Cortex of kidney (tissue), 1 donor: ENCODE results near the gene KIF2A.
"Not testable (repeated sequence)": the region's sequence is repeated elsewhere in the genome, so short reads cannot be mapped to it uniquely, and the experiment has no call there.

Source experiments
- DNase-seq: peaks from one replicate; lab custom pipeline; 2025; lab: John Stamatoyannopoulos, UW

The KIF2A gene

DNA sequence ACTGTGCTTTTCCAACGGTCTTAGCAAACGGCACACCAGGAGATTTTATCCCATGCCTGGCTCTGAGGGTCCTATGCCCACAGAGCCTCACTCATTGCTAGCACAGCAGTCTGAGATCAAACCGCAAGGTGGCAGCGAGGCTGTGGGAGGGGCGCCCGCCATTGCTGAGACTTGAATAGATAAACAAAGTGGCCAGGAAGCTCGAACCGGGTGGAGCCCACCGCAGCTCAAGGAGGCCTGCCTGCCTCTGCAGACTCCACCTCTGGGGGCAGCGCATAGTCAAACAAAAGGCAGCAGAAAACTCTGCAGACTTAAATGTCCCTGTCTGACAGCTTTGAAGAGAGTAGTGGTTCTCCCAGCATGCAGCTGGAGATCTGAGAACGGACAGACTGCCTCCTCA is 14.2 kb upstream of the KIF2A start:
- not testable (repeated sequence) for DNase-seq

- DNase-seq: no peak
Measured at GRCh38 chr5:62296998-62297397, 9.0 kb upstream of the KIF2A start.

- DNase-seq: no peak
Measured at GRCh38 chr5:62298118-62298517, 7.9 kb upstream of the KIF2A start.

- no peak for DNase-seq
Measured at GRCh38 chr5:62299101-62299500, 6.9 kb upstream of the KIF2A start.

GRCh38 chr5:62299600-62299999 is 6.4 kb upstream of the KIF2A start:
- no peak for DNase-seq

DNA sequence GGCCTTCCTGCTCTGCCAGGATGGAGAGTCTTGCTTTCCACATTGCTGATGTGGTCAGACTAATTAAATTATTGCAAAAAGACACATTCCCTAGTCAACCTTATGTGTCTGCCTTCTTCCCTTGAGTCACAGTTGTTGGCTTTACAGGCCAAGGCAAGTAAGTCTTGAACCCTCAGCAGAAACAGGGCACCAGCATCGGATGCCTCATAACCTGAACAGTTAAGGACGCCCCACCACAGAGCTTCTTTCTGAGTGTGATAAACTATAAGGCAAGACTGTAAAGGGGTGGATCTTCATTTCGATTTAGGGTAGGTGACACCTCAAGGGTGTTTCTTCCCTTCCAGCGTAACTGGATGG is 670 bp upstream of the KIF2A start:
- DNase-seq: no peak

DNA sequence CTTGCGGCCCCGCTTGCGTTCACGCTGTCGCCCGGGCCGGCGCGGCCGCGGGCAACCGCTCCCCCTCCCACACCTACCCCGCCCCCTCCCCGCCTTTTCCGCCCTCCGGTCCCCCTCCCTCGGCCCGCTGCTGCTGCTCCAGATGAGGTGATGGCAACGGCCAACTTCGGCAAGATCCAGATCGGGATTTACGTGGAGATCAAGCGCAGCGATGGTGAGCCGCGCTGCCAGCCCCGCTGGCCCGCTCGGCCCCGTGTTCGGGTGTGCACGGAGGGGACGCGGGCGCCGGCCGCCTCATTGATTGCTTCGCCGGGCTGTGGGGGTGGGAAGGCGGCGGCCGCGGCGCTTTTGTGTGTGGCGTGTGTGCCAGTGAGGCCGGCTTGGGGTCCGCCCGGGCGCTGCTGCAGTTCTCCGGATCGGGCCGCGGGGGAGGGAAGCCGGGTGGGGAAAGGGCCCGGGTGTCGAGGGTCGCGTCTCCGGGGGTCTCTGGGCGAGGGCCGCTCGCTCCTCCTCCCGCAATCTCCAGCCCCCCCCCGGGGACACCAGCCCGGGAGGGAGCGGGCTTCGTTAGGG is 403 bp downstream of the KIF2A start:
- DNase-seq: no peak

GRCh38 chr5:62306896-62307689 is 1.1 kb downstream of the KIF2A start:
- no peak for DNase-seq

DNA sequence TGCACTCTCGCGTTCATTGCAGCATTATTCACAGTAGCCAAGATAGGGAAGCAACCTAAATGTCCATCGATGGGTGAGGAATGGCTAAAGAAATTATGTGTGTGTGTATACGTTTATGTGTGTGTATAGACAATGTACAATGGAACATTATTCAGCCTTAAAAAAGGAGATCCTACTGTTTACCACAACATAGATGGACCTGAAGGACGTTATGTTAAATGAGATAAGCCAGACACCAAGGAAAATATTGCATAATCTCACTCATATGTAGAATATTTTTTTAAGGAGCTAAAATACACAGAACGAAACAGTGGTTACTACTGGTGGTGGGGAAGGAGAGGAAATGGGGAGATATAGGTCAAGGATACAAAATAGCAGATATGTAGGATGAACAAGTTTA is 2.4 kb downstream of the KIF2A start:
- DNase-seq: no peak

DNA sequence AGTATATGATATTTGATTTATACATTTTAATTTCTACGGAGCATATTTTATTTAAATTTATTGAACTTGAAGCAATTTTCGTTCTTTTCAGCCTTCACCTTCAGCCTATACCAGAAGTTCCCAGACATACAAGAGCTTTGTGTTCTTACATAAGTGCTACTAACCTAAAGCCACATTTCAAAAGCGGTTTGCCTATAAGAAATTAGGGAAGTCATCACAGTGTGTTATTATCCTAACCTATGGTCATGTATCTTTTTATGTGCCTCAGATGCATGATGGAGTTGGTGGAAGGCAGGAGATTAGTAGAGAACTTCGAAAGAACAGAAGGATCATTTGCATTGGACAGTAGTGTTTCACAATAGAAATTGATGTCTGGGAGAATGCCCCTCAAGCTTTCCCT is 3.1 kb downstream of the KIF2A start:
- no peak for DNase-seq

DNA sequence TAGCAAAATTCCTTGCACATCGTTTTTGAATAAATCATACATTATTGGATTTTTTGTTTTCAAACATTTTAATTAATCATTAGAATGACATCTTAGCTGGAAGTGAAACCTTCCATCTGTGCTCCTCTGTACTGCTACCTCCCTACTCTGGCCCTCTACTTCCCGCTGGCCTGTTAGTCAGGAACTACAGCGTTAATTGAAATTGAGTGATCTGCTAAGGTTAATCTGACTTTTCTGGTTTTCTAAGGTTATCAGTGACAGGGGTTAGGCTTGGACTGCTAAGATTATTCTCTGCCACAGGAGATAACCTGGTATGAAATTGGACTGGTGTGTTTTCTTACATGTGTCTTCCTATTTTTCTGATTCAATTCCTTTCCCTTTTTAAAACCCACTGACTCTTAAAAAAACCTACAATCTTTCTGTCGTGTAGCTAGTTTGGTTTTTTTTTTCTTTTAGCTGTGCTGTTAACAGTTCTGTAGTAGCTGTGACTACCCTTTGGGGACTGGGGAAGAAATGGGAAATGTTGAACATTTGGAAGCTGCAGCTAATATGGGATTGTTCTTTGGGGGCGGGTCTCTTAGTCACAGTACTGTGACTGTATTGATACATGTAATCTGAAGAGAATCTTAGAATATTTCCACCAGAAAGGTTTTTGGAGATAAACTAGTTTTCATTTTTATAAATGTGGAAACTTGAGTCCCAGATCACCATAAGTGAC is 4.6 kb downstream of the KIF2A start:
- no peak for DNase-seq

GRCh38 chr5:62312036-62312435 is 6.0 kb downstream of the KIF2A start:
- no peak for DNase-seq

DNA sequence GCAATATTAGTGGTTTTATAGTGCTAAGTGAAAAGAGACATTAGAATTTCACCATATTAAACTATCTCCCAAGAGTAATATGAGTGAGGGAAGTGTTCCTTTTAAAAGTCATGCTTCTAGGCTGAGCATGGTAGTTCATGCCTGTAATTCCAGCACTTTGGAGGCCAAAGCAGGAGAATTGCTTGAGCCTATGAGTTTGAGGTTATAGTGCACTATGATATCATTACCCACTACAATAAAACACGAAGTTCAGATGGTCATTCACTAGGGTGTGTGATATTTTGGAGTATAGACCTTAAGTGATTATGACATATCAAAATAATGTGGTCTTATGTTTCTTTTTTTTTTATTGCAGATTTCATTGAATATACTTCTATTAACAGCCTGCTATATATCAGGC is 6.7 kb downstream of the KIF2A start:
- no peak for DNase-seq

- no peak for DNase-seq
Measured at GRCh38 chr5:62314213-62314830, 8.3 kb downstream of the KIF2A start.

DNA sequence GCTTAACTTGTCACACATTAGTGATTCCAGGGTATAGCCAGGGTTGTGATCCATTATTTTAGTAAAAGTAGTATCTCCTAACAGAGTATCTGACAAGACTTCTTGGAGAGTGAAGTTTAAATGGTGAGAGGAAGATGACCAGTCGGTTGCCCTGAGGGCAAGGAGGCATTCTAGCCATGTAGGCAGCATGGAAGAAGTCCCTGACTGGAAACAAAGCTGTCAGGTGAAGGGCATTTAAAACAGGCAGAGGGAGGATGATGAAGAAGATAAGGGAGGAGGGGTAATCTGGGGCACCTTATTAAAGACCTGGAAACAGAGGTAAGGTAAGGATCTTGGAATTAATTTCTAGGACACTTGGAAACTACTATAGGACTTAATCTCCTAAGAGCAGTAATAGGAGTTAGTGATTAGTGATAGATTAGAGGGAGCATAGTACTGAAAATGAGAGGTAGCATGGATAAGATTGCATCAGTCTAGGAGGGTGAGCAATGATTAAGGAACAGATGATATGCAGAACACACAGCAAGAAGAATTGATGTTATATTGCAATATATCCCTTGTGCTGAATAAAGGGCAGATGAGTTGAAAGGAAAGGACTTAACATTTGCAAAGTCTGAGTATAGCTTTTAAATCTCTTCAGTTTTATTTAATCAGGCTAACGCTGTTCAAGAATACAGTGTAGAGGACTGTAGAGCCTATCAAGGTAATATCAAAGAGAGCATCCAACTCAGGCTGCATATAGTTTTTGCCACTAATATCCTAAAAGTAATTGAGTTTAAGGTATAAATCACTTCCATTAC is 9.6 kb downstream of the KIF2A start:
- DNase-seq: no peak

GRCh38 chr5:62316176-62316502 is 10.1 kb downstream of the KIF2A start:
- DNase-seq: no peak

DNA sequence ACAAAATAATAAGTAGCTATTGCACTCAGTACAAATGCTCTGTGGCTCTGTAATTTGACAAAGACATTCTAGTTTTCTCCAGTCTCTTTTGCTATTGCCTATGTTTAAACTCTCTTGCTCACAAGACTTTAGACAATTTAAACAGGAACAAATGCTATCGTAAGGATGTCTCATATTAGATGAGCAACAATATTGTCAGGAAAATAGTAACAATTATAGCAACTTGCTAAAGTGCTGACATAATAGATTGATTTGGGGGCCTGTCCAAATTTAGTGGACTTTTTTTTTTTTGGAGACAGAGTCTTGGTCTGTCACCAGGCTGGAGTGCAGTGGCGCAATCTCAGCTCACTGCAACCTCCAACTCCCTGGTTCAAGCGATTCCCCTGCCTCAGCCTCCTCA is 11.8 kb downstream of the KIF2A start:
- DNase-seq: no peak

- no peak for DNase-seq
Measured at GRCh38 chr5:62322484-62322883, 16.5 kb downstream of the KIF2A start.

DNA sequence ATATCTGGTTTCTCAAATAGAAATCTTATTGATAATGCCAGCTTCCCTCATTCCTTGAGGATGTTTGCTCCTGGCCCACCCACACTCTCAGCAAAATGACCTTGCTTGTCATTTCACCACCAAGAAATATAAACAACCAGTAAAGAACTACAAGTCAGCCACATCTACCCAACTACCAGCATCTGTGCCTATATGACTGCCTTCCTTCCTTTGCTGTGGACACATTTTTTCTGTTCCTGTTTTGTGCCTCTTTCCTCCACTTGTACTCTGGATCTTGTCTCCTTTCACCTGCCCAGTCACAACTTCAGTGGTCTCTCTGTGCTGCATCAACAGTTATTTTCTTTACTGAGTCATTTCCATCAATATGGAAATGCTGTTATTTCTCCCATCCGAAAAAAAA is 20.3 kb downstream of the KIF2A start:
- no peak for DNase-seq

DNA sequence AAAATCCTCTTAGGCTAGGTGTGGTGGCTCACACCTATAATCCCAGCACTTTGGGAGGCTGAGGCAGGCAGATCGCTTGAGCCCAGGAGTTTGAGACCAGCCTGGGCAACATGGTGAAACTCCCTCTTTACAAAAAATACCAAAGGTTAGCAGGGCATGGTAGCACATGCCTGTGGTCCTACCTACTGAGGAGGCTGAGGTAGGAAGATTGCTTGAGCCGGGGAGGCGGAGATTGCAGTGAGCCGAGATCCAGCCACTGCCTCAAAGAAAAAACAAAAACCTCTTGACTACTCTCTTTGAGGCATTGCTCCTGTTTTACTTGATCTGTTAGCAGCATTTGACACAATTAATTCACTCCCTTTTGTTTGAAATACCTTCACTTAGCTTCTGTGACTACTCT is 20.7 kb downstream of the KIF2A start:
- DNase-seq: no peak

DNA sequence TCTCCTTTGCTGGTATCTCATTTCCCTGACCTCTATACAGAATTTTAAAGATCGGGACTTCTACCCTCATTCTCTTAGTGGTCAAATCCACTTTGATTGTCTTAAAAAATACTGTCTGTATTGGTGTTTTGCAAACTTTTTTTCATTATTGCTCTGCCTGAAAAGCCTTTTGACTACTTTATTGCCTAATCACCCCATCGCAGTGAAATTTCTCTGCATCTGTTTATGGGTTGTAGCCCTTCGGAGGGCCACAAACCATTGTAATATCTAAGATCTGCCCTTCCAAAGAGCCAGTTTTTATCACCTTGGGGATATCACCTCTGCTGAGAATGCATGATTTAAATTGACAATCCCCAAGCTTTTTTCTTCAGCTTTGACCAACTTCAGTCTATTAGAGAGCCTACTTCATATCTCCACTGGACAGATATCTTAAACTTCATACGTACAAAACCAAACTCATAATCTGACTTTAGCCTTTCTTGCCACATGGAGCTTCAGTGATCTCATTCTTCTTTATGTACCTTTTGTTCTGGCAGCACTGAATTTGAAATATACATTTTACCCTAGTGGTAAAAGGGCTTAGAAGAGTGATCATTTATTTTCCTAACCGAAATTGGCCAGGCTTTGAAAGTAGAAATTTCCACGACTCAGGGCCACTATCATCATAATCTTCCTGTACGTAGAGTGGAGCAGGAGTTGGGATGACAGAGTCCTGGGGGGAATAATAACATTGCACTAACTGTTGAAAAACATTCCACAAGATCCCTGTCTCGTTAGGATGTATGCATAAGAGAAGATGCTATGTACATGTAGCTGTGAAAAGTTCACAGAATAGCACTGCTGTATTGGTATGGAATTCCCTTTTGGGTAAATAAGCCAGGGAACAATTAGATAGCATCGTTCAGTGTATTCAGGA is 21.4 kb downstream of the KIF2A start:
- no peak for DNase-seq
